Measurements from ENCODE around the gene ZSCAN23. TPM values are rescaled to one million over a fixed set of nuclear protein-coding genes. Genes with fewer than 3 reads are reported as not detected.

The ZSCAN23 gene
- total RNA-seq, 6 experiments from 2014 or later = 0.25 to 0.73 (median 0.43) TPM; not detected in 1

DNA sequence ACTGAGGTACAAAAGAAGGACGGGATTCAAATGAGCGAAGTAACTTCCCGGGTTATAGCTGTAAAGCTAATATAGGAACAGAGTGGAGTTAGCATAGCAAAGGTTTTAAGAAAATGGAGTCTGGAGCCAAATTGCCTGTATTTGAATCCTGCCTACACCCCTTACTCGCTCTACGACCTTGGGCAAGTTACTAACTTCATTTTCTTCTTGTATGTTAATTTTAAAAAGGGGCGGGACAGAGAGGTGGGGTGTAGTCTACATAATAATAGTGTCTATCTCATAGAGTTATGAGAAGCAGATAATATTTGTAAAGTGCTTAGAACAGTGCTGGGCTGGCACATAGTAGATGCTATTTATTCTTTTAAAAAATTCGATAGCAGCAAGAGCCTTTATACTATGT, 705 bp downstream of the ZSCAN23 start:
- Histone ChIP-seq H3K27me3 (no peaks in the 10 kb centered on the region), H3K27ac (no peak overlapping the region), H3K36me3 (no peaks in the 10 kb centered on the region), H3K4me1 (no peaks in the 10 kb centered on the region), H3K4me3 (peak overlapping the region; percentile 46 to 65 (median 46)), H3K9me3 (no peaks in the 10 kb centered on the region)
- no peak for TF ChIP-seq POLR2A (IDR thresholded peaks at IDR 0.05)
- TF ChIP-seq, protein P1, sequence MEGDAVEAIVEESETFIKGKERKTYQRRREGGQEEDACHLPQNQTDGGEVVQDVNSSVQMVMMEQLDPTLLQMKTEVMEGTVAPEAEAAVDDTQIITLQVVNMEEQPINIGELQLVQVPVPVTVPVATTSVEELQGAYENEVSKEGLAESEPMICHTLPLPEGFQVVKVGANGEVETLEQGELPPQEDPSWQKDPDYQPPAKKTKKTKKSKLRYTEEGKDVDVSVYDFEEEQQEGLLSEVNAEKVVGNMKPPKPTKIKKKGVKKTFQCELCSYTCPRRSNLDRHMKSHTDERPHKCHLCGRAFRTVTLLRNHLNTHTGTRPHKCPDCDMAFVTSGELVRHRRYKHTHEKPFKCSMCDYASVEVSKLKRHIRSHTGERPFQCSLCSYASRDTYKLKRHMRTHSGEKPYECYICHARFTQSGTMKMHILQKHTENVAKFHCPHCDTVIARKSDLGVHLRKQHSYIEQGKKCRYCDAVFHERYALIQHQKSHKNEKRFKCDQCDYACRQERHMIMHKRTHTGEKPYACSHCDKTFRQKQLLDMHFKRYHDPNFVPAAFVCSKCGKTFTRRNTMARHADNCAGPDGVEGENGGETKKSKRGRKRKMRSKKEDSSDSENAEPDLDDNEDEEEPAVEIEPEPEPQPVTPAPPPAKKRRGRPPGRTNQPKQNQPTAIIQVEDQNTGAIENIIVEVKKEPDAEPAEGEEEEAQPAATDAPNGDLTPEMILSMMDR (IDR thresholded peaks at IDR 0.05) = no peak
- DNase-seq = no peak
- intact Hi-C loops (cut with DNase I) = no loop called here
- ATAC-seq = no peak
- WGBS (ENCODE audit: insufficient coverage, low coverage, low lambda C conversion rate, missing lambda C conversion rate) = 55% methylated on average over 7 of the region's 7 CpGs

DNA sequence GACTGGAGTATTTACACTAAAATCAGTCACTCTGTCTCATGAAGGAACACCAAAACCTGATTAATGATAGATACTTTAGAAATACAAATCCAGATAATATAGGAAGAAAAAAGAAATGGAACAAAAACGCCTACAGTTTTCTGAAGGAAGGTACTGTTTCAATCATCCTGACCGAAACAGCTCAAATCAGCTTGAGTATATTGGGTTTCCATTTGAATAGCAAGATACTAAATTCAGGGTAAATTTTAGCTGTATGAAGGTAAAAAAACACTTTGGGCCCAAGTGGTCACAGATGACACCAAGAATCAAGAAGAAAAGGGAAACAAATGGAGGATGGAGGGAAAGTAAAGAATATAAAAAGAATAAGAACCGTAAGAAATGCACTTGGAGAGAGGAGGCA, 6.9 kb downstream of the ZSCAN23 start:
- no peaks in the 10 kb centered on the region for H3K9me3 ChIP-seq
- intact Hi-C loops (cut with DNase I) = no loop called here
- no peak for ATAC-seq
- no peaks in the 10 kb centered on the region for H3K27me3 ChIP-seq
- TF ChIP-seq, protein P1 (IDR thresholded peaks at IDR 0.05) = no peak
- no peak for TF ChIP-seq POLR2A (IDR thresholded peaks at IDR 0.05)
- no peaks in the 10 kb centered on the region for H3K4me1 ChIP-seq
- no peak overlapping the region for H3K27ac ChIP-seq
- H3K36me3 ChIP-seq = no peaks in the 10 kb centered on the region
- no peak overlapping the region for H3K4me3 ChIP-seq
- DNase-seq = no peak
- WGBS (ENCODE audit: insufficient coverage, low coverage, low lambda C conversion rate, missing lambda C conversion rate) = 63% methylated on average over 3 of the region's 3 CpGs

DNA sequence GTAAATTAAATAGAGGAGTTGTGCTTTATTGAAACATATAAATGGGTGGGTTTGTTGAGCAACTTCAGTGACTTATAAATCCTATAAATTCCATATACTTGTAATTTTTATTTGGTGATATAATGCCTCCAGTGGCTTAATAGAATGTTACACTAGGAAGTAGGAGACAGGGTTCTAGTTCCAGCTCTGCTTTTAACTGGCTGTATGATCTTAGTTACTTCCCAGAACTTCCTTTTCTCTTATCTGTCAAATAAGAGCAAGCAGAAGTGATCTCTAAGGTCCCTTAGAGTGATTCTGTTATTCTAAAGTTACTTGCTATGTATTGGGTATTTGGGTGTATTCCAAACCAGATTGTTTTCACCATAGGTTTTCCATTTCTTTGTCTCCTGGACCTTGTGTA, 10.2 kb downstream of the ZSCAN23 start:
- TF ChIP-seq POLR2A (IDR thresholded peaks at IDR 0.05) = no peak
- H3K36me3 ChIP-seq = no peaks in the 10 kb centered on the region
- intact Hi-C loops (cut with DNase I) = no loop called here
- H3K4me3 ChIP-seq = no peak overlapping the region
- no peak overlapping the region for H3K27ac ChIP-seq
- no peaks in the 10 kb centered on the region for H3K4me1 ChIP-seq
- no peaks in the 10 kb centered on the region for H3K27me3 ChIP-seq
- DNase-seq = no peak
- no peak for ATAC-seq
- no peaks in the 10 kb centered on the region for H3K9me3 ChIP-seq

DNA sequence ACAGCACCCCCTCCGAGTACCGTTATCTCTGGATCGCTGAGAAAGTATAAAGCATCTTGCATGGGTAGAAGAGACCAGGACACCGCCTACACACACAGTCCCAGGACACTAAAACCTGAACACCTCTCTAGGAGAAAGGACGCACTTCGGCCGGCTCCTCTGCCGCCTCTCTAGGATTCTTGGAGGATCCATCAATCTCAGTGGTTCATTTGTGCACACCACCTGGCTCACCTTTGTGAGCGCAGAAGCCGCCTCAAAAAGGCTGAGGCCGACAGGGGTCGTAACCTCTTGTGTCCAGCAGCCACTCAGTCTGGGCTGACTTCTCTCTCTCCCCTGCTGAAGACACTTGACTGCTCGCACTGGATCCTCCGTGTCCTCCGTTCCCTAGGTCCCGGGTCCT, 13.5 kb downstream of the ZSCAN23 start:
- Histone ChIP-seq H3K9me3 (no peaks in the 10 kb centered on the region), H3K4me3 (no peak overlapping the region), H3K4me1 (no peaks in the 10 kb centered on the region), H3K36me3 (no peaks in the 10 kb centered on the region), H3K27me3 (no peaks in the 10 kb centered on the region), H3K27ac (no peak overlapping the region)
- no peak for TF ChIP-seq POLR2A (IDR thresholded peaks at IDR 0.05)
- TF ChIP-seq, protein P1 (IDR thresholded peaks at IDR 0.05) = no peak
- no peak for ATAC-seq
- intact Hi-C loops (cut with DNase I) = no loop called here
- DNase-seq = no peak
- WGBS (ENCODE audit: insufficient coverage, low coverage, low lambda C conversion rate, missing lambda C conversion rate) = 89% methylated on average over 12 of the region's 16 CpGs

DNA sequence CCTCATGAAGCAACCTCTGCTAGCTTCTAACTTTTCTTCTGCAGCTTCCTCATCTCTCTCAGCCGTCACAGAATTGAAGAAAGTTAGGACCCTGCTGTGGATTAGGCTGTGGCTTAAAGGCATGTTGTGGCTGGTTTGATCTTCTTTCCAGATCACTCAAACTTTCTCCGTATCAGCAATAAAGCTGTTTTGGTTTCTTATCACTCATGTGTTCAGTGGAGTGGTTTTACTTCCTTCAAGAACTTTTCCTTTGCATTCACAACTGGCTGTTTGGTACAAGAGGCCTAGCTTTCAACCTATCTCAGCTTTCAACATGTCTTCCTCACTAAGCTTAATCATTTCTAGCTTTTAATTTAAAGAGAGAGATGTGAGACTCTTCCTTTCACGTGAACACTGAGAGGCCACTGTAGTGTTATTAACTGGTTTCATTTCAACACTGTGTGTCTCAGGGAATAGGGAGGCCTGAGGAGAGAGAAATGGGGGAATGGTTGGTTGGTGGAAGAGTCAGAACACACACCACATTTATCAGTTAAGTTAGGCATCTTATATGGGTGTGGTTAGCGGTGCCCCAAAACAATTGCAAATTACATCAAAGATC, 17.2 kb downstream of the ZSCAN23 start:
- Histone ChIP-seq H3K27ac (no peak overlapping the region), H3K4me3 (no peak overlapping the region), H3K36me3 (no peaks in the 10 kb centered on the region), H3K9me3 (no peaks in the 10 kb centered on the region), H3K4me1 (no peaks in the 10 kb centered on the region), H3K27me3 (no peaks in the 10 kb centered on the region)
- no peak for ATAC-seq
- TF ChIP-seq, protein P1 (IDR thresholded peaks at IDR 0.05) = no peak
- TF ChIP-seq POLR2A (IDR thresholded peaks at IDR 0.05) = no peak
- WGBS (ENCODE audit: insufficient coverage, low coverage, low lambda C conversion rate, missing lambda C conversion rate) = 71% methylated on average over 4 of the region's 4 CpGs
- intact Hi-C loops (cut with DNase I) = no loop called here
- no peak for DNase-seq

Data from right lobe of liver (tissue), 6 donors.